SU-DHL-6 (cell line): ENCODE measurements around the gene PTGIS.

Experiments used
- H2AFZ ChIP-seq: fragments of 200-600 bp; sonication (generic); 2 replicates; pipeline ENCODE4 v1.6.1; 2014; ENCODE audit warnings: low read depth, mild to moderate bottlenecking, moderate library complexity, mixed read lengths, antibody characterized with exemption, low read length; ENCODE audit not compliant: severe bottlenecking
- H3F3A ChIP-seq: fragments of 200-600 bp; shearing (Covaris generic); 2 replicates; pipeline ENCODE4 v1.6.0; 2016; ENCODE audit warnings: antibody characterized with exemption, mild to moderate bottlenecking; ENCODE audit not compliant: insufficient read depth
- H3K27ac ChIP-seq: fragments of 200-600 bp; sonication (generic); 2 replicates; pipeline ENCODE4 v1.5.1; 2016; ENCODE audit warnings: low read depth, mild to moderate bottlenecking, low read length, moderate library complexity, mixed read lengths
- H3K27me3 ChIP-seq: fragments of 200-600 bp; sonication (generic), shearing (Covaris generic); 2 replicates; pipeline ENCODE4 v1.6.0; 2014; ENCODE audit warnings: mild to moderate bottlenecking, low read length
- H3K36me3 ChIP-seq: fragments of 200-600 bp; sonication (generic); 2 replicates; pipeline ENCODE4 v1.6.1; 2014; ENCODE audit warnings: mild to moderate bottlenecking, low read length, mixed read lengths
- H3K4me2 ChIP-seq: fragments of 300-600, 200-600 bp; shearing (Covaris generic), sonication (generic); 2 replicates; pipeline ENCODE4 v1.6.0; 2014; ENCODE audit warnings: low read length, low read depth, mild to moderate bottlenecking; ENCODE audit not compliant: poor library complexity, severe bottlenecking
- H3K4me3 ChIP-seq: fragments of 200-600 bp; sonication (generic); 2 replicates; pipeline ENCODE4 v1.5.1; 2014; ENCODE audit warnings: antibody characterized with exemption, low read length, mild to moderate bottlenecking, mixed read lengths; ENCODE audit not compliant: insufficient read depth, poor library complexity, severe bottlenecking
- H3K79me2 ChIP-seq: fragments of 200-600 bp; sonication (generic); 2 replicates; pipeline ENCODE4 v1.6.1; 2014; ENCODE audit warnings: mild to moderate bottlenecking, low read length, moderate library complexity; ENCODE audit not compliant: insufficient read depth
- H3K9ac ChIP-seq: fragments of 200-600 bp; sonication (generic); 2 replicates; pipeline ENCODE4 v1.7.0; 2014; ENCODE audit warnings: mild to moderate bottlenecking, low read length
- H3K9me2 ChIP-seq: fragments of 200-600 bp; sonication (generic); replicated peaks from 2 replicates; pipeline ENCODE4 v1.6.1; 2014; ENCODE audit warnings: low read length; ENCODE audit not compliant: insufficient read depth
- H3K9me3 ChIP-seq: fragments of 200-600 bp; sonication (generic); 2 replicates; pipeline ENCODE4 v1.6.1; 2014; ENCODE audit warnings: low read length, mixed read lengths; ENCODE audit not compliant: insufficient read depth
- H4K20me1 ChIP-seq: fragments of 200-600 bp; sonication (generic); 2 replicates; pipeline ENCODE4 v1.6.1; 2014; ENCODE audit warnings: low read depth, mild to moderate bottlenecking, antibody characterized with exemption, low read length, moderate library complexity, mixed read lengths
- EZH2phosphoT487 ChIP-seq: fragments of 200-600 bp; sonication (generic), shearing (Covaris generic); conservative IDR thresholded peaks from 2 replicates; pipeline ENCODE4 v1.6.1; 2018; ENCODE audit warnings: mild to moderate bottlenecking, antibody characterized with exemption, low read length, moderate library complexity, mixed read lengths
- TF ChIP-seq, protein P1 (sequence below): fragments of 200-600 bp; sonication (generic); IDR thresholded peaks from one replicate; pipeline ENCODE4 v1.5.1; 2017; ENCODE audit warnings: antibody characterized with exemption, mild to moderate bottlenecking, low read length, moderate library complexity; ENCODE audit not compliant: insufficient read depth, poor library complexity, severe bottlenecking

PTGIS gene

GRCh38 chr20:49594931-49595315 lies 27.0 kb upstream of the PTGIS start:
- Histone ChIP-seq H3K27me3 (no peaks in the 10 kb centered on the region), H3K36me3 (no peaks in the 10 kb centered on the region), H3K9me3 (no peaks in the 10 kb centered on the region), H3K9ac (no peak overlapping the region), H3K9me2 (no peaks in the 10 kb centered on the region), H3K79me2 (no peaks in the 10 kb centered on the region), H3K4me3 (no peak overlapping the region), H3K4me2 (no peak overlapping the region), H4K20me1 (no peaks in the 10 kb centered on the region), H3F3A (no peaks in the 10 kb centered on the region), H3K27ac (no peak overlapping the region), H2AFZ (no peak overlapping the region)
- TF ChIP-seq EZH2phosphoT487 = no peak
- TF ChIP-seq, protein P1, sequence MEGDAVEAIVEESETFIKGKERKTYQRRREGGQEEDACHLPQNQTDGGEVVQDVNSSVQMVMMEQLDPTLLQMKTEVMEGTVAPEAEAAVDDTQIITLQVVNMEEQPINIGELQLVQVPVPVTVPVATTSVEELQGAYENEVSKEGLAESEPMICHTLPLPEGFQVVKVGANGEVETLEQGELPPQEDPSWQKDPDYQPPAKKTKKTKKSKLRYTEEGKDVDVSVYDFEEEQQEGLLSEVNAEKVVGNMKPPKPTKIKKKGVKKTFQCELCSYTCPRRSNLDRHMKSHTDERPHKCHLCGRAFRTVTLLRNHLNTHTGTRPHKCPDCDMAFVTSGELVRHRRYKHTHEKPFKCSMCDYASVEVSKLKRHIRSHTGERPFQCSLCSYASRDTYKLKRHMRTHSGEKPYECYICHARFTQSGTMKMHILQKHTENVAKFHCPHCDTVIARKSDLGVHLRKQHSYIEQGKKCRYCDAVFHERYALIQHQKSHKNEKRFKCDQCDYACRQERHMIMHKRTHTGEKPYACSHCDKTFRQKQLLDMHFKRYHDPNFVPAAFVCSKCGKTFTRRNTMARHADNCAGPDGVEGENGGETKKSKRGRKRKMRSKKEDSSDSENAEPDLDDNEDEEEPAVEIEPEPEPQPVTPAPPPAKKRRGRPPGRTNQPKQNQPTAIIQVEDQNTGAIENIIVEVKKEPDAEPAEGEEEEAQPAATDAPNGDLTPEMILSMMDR = no peak

DNA sequence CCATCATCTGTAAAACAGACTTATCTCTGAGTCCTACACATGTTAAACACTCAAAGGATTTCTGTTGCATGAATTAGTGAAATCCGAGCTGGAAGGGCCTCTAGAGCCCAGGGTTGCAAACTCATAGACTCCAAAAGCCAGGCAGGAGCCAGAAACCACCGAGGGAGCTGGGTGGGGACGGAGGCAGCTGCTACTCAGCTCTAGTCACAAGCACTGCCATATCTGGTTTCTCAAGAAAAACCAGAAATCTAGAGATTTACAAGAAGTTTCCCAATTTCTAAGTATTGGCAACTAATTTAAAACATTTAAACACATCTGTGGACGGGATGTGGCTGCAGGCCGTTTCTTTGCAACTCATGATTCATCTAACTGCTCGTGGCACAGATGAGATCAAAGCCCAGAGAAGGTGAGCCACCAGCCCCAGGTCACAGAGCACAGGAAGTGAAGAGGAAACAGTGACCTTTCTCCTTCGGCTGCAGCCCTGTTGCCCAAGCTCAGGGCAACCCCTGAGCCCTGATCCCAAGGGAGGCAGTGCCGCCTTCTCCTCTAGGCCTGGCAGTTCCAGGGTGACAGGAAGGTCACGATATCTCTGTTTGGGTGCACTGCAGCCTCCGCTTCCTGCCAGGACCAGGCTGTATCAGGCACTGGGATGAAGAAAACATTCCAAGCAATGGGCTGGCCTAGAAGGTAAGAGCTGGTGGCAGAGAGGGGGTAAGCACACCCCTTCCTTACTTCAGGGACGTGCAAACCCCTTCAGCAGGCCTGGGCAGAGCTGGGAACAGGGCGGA lies 26.4 kb upstream of the PTGIS start:
- Histone ChIP-seq H3K9me3 (no peaks in the 10 kb centered on the region), H3K4me3 (no peak overlapping the region), H4K20me1 (no peaks in the 10 kb centered on the region), H3K27me3 (no peaks in the 10 kb centered on the region), H3K9ac (no peak overlapping the region), H3K9me2 (no peaks in the 10 kb centered on the region), H3F3A (no peaks in the 10 kb centered on the region), H3K36me3 (no peaks in the 10 kb centered on the region), H2AFZ (no peak overlapping the region), H3K79me2 (no peaks in the 10 kb centered on the region), H3K27ac (no peak overlapping the region), H3K4me2 (no peak overlapping the region)
- TF ChIP-seq, protein P1 = no peak
- no peak for TF ChIP-seq EZH2phosphoT487

- TF ChIP-seq EZH2phosphoT487 = no peak
- TF ChIP-seq, protein P1 = no peak
- H4K20me1 ChIP-seq = no peaks in the 10 kb centered on the region
- H3K27me3 ChIP-seq = no peaks in the 10 kb centered on the region
- no peaks in the 10 kb centered on the region for H3K79me2 ChIP-seq
- no peaks in the 10 kb centered on the region for H3K9me2 ChIP-seq
- no peaks in the 10 kb centered on the region for H3F3A ChIP-seq
- no peaks in the 10 kb centered on the region for H3K36me3 ChIP-seq
- H3K4me2 ChIP-seq = no peak overlapping the region
- no peaks in the 10 kb centered on the region for H3K9me3 ChIP-seq
- H2AFZ ChIP-seq = no peak overlapping the region
- no peak overlapping the region for H3K27ac ChIP-seq
- no peak overlapping the region for H3K9ac ChIP-seq
- no peak overlapping the region for H3K4me3 ChIP-seq
Measured at GRCh38 chr20:49593466-49594142, 25.7 kb upstream of the PTGIS start.
